ENCODE results near the gene LAMC3.
"Not testable (repeated sequence)": the region's sequence is repeated elsewhere in the genome, so short reads cannot be mapped to it uniquely, and the experiment has no call there.

LAMC3 gene

DNA sequence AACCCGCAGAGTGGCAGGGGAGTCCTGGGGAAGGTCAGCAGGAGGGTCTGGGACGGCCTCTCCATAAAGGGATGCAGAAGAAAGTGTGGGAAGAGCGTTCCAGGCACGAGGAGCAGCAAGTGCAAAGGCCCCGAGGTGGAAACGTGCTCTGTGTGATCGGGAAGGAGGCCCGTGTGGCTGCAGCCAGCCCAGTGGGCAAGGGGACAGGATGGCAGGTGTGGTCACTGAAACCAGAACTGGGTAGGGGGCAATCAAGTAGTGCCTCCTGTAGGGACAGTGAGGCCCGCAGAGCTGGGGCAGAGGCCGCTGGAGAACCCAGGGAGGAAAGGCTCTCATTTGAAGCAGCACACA lies 16.3 kb upstream of the LAMC3 start:
- no peak for DNase-seq

DNA sequence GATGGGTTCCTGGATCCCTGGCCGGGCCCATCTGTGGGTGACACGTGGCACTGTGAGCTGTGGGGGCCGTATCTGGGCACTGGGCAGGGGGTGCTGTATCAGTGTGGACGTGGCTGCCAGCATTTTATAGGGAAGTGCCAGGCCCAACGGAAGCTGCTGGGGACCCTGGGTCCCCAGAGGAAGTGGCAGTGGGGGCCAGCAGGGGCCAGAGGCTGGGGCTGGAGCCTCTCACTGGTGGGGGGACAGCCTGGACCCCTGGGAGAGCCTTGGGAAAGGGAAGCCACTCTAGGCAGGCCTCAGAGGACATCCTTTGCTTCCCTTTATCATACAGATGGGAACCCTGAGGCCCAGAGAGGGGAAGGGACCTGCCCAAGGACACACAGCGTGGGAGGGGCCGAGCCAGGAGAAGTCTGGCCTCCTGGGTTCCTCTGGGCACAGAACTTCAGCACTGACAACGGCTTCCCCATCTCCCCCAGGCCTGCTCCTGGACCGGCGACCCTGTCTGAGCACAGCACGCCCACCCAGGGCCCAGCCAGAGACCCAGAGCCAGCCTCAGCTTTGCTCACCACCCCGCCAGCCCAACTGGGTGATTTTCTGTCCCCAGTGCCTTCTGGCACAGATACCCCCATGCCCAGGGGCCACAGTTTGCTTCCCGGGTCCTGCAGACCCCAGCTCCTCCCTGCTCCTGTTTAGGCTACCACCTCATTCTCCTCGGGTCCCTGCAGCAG lies 15.5 kb upstream of the LAMC3 start:
- no peak for DNase-seq

DNA sequence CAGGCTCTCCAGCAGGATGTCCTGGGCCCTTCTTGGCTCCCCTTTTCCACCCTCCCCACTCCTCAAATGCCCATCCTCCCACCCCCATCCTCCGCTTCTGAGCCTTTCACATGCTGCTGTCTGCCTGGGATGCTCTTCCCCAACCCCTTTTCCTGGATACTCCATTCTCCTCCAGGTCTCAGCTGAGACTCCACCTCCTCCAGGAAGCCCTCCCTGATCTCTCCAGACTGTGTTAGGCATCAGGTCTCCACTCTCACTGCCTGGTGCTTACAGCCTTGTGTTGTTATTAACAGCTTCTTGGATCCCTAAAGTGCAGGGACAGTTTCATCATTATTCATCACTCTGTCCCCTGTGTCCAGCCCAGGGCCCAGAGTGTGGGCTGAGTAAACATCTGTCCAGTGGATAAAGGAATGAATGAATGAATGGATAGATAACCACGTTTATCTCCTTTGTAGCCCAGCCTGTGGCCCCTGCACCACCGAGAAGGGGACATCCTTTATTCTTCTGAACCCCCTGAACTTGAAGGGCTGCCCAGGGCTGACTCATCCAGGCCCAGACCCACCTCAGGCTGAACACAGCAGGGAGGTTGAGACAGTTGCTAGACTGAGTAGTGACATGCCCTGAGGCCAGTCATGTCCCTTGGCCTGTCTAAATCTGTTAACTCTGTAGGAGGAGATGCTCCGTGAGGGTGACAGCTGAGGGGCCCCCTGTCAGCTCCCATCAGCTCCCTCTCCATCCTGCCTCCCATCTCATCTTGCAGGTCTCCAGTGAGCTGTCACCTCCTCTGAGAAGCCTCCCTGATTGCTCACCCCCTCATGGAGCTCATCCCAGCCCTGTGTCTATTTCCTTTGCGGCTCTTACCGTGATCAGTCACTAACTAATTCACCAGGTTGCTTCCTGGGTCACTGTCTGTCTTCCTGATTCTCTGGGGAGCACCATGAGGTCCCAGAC lies 14.6 kb upstream of the LAMC3 start:
- no peak for DNase-seq

DNA sequence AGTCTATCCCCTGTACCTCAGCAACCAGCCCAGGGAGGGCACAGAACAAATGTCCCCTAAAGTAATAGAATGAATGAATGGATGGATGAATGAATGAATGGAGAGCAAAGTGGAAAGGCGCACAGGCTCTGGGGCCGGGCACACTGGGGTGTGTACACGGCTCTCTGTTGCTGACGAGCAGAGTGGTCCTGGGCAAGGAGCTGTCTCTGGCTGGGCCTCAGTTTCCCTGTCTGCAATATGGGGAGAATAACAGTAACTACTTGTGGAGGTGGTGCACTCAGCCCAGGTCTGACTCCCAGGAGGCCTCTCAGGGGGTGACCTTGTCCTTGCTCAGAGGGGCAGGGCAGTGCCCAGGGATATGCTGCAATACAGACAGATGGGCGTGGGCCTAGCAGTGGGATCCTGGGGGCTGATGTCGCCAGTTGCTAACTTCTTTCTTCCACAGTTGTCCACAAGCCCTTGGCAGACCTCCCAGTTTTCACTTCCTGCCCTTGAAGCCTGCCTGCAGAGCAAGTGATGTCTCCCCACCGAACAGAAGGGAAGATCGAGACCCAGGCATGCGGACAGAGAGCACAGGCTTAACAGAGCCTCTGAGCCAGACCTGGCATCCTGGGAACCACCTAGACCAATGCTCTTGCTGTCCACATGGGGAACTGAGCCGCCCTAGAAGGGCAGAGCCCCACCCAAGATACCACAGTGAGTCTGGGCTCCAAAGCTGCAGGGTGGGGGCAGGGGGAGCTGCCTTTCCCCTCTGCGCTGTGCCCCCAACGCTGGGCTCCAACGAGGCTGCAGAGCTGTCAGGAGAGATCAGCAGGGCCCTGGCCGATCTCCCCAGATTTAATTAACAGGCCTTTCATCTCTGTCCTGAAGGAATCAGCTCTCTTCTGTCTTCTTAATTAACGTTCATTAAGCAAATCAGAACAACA lies 13.6 kb upstream of the LAMC3 start:
- no peak for DNase-seq

DNA sequence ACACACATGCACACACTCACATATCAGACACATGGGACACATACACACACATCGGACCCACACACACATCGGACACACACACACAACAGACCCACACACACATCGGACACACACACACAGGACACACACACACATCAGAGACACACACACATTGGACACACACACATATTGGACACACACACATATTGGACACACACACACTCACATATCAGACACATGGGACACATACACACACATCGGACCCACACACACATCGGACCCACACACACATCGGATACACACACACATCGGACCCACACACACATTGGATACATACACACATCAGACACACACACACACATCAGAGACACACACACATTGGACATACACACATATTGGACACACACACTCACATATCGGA lies 12.8 kb upstream of the LAMC3 start:
- no peak for DNase-seq

DNA sequence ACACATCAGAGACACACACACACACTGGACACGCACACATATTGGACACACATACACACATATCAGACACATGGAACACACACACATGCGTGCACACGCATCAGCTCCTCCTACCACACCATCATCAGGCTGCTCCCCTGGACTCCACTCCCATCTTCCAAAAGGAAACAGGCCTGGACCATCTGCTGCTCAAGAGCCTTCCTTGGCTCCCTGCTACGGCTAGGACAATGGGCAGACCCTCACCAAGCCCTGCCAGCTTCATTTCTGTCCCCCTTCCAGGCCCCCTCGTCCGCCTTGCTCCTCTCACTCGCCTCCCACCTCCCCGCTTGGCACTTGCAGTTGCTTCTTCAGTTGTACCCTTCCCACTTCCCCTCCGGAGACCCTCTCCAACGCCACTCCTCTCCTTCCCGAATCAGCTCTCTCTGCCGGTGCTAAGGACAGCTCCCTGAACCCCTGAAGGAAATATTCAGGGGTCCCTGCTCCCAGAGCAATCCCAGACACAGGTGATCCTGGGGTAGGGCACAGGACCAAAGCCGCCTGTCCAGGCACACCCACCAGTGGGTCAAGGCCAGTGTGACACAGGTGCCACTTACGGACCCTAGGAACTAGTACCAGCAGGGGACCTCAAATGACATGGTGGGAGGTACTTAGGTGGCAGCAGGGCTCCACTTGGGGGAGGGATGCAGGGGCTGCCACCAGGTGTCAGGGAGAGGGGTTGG lies 12.1 kb upstream of the LAMC3 start:
- no peak for DNase-seq

DNA sequence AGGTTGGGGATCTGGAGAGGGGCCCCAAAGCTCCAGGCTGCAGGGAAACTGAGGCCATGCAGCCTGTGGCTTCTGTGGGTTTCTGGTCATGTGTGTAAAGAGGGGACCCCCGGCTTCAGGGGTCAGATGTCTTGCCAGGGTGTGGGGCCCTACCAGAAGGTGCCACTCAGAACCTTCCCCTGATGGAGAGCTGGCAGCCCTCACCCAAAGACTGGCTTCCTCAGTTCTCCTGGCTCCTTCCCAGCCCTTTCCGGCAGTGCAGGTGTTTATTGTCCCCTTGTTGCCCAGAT lies 11.6 kb upstream of the LAMC3 start:
- DNase-seq, result no peak

DNA sequence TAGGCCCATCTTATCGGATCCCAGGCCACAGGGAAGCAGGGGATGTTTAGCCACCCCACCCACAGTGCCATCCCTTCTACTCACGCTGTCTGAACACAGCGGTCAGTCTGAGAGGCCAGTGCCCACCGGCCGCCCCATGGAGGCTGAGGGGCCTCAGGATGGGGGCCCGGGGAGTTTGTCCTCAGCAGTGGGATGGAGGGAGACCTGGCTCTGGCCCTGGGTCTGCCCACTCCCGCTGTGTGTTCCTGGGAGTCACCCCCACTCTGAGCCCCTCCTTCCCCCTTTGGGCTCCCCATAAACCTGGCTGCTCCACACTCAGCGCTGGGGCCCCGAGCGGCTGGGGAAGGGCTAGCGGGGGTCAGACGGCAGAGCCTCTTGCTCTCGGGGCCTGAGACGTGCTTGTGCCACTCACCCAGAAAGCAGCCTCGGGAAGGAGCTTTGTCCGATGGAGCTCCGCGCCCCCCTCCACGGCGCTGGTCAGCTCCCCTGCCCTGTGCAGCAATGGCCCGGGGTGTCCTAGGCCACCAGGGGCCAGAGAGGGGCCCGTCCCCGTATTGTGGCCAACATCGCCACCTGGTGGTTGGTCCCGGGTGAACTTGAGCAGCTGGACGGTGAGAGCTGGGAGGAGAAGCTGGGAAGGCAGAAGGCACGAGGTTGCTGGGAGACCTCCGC lies 10.9 kb upstream of the LAMC3 start:
- DNase-seq, result peak; percentile 25

DNA sequence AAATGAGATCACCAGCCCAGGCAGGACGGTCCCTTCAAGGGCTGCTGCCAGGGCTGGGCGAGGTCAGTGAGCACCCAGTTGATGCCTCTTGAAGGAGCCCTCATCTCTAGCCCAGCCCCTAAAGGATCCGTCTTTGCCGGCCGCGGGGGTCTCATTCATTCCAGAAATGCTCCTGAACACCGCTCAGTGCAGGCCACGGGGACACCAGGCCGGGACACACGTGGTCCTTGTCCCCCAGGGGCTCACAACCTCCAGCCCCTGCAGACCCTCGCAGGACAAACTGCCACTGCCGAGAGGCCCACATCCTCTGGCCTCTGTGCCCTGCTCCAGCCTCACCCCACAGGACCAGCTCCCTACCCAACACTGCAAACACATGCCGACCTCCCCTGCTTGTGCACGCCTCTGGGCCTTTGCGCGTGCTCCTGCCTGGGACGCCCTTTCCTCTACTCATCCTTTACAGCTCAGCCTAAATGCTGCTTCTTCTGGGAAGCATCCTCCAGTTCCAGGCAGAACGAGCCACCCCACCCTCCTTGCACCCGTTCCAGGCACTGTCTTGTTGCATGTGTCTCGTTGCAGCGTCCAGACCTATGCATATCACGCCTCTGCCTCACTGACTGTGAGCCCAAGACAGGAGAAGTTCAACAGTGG lies 10.3 kb upstream of the LAMC3 start:
- DNase-seq, result no peak

DNA sequence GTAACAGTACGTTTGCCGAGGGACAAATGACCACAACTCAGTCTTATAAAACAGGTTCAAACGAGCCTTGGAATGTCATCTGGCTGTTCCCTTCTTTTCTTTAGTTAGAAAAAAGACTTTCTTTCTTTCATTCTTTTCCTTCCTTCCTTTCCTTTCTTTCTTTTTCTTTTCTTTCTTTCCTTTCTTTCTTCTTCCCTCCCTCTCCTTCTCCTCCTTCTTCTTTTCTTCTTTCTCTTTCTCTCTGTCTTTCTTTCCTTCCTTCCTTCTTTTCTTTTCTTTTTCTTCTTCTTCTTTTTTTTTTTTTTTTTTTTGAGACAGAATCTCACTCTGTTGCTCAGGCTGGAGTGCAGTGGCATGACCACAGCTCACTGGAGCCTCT lies 9.7 kb upstream of the LAMC3 start:
- no peak for DNase-seq

DNA sequence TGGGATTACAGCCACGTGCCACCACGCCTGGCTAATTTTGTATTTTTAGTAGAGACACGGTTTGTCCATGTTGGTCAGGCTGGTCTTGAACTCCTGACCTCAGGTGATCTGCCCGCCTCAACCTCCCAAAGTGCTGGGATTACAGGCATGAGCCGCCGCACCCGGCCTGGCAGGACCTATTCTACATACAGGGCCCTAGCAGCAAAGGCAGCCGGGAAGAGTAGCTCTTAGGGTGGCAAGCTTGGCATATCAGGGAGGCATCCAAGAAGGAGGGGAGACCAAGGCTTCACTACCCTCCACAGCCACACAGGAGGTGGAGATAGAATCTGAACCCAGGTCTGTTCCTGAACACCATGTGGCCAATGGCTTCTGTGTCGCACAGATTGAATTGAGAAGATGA lies 8.4 kb upstream of the LAMC3 start:
- not testable (repeated sequence) for DNase-seq

DNA sequence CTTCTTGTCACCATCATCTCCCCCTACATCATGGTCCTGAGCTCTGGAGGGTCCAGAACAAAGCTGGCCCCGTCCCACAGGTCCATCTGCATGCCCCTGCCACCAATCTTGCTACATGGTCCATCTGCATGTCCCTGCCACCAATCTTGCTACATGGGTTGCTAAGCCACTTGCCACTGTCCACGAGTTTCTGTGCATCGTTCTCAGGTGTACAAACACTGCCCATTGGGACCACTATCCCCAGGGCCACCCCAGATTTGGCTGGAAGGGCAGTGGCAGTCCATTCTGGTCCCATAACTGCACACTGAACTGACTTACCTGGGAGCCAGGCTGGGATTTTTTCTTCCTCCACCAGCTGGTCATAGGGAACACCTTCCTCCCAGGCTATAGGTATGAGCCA lies 8.0 kb upstream of the LAMC3 start:
- DNase-seq, result no peak

DNA sequence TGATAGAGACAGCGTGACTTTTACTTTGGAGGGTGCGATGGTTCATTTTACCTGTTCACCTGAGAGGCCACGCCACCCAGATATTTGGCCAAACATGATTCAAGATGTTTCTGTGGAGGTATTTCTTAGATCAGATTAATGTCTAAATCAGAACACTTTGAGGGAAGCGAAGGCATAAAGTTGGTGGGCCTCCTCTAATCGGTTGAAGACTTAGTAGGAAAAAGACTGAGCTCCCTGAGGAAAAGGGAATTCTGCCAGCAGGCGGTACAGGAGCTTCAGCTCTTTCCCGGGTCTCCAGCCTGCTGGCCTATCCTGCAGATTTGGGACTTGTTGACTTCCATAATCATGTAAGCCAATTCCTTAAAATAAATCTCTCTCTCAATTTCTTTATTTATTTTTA lies 7.0 kb upstream of the LAMC3 start:
- DNase-seq, result no peak

DNA sequence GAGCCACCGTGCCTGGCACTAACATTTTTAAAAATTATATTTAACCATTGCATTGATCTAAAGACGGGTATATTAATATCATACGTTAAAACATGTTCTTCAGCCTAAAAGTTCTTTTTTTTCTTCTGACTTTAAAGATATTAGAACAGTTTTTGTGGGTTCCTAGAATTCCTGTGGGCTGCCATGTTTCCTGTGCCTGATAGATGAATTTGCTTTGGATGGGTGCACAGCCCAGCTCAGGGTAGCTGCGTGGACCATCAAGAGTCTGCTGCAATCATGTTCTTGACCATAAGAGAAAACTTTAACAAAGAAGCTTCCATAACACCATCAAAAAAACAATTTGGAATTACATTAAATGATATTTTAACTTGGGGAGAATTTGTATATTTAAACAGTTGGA lies 2.4 kb upstream of the LAMC3 start:
- no peak for DNase-seq

DNA sequence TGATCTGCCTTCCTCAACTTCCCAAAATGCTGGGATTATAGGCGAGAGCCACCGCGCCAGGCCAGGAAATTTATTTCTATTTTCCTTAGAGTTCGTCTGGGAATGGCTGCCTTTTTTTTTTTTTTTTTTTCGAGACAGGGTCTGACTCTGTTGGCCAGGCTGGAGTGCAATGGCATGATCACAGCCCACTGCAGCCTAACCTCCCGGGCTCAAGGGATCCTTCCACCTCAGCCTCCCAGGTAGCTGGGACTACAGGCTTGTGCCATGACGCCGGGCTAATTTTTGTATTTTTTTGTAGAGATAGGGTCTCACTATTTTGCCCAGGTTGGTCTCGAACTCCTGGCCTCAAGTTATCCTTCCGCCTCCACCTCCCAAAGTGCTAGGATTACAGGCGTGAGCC lies 888 bp upstream of the LAMC3 start:
- no peak for DNase-seq

DNA sequence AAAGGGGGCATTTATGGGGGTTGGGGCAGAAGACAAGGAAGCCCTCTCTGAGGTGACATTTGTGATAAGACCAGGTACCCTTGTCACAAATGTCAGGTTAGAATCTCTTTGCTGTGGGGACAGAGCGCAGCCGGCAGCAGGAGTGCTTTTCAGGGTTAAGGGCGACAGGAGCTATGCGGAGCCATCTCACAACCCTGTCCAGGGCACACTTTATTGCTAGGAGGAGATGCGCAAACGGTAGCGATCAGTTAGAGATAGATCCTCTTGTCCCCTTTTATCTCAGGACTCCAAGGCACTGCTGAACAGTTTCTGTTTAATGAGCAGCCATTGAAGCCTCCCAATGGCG lies 438 bp upstream of the LAMC3 start:
- DNase-seq, result no peak

DNA sequence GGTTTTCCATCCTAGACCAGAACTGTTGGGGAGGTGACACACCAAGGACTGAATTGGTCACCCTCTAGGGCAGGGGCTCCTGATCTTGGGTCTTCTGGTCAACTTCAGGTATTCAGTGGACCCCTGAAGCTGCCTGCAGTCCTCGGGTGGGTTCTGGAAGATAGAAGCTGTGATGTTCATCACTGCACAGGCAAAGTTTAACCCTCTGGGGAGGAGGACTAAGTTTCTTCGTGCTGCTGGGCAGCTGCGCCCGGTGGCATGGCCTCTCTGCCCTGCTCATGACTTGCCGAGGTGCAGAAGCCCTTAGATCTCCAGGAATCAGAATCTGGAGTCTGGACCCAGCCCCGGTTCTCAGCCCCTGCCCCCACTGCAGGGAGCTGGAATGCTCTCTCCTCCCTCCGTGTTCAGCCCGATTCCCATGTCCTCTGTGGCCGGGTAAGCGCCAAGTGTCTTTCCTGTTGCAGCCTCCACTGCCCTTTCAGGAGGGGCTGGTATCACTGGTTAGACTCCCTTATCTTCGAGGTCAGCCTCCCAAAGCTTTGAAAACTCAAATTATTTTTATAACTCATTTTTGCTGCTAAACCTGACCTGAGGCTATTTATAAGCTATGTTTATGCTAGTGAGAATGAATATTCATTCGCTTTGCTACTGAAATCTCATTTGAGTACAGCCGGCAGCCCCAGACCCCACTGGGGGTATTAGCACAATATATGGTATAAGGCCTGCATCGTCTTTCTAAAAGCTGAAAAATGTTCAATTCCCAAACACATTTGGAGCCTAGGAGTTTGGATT lies 1.7 kb downstream of the LAMC3 start:
- DNase-seq, result no peak

DNA sequence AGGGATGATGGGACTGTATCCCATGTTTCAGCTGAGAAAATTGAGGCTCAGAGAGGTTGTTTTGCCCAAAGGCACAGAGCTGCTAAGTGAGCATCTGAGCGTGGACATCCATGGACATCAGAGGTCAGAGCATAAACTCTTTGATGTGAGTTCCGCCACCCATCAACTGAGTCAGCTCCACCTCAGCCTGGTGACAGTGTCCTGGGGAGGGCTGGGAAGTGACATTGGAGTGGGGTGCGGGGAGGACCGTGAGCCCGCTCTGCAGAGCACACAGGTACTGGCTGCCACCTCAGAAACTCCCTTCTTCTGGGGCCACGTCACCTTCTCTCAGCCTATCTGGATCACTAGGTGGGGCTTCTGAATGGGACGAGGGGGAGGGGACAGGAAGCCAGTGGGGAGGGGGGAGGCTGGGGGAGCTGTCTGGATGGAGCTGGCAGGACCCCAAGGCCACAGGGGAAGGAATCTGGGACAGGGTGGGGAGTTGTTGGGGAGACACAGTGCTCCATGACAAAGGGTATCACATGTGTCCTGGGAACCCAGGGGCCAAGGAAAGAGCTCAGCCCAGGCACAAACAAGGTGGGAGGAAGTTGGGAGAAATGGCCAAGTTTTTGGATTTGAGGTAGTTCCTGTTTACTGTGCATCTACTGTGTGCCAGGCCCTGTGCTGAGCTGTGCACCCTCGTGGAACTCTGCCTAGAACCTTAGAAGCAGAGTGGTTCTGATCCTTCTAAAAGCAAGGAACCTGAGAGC lies 2.5 kb downstream of the LAMC3 start:
- no peak for DNase-seq

DNA sequence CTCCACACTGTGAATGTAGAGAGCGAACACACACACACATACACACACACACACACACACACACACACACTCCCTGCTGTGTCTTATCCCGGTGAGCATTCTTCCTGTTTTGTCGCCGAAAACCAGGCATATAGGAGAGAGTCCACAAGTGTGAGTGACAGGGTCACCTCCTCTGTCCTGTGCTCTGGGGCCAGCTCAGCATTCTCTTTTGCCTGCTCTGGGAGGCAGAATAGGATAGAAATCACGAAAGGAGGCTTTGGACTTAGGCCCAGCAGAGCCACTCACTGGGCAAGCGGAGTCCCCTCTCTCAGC lies 3.0 kb downstream of the LAMC3 start:
- no peak for DNase-seq

DNA sequence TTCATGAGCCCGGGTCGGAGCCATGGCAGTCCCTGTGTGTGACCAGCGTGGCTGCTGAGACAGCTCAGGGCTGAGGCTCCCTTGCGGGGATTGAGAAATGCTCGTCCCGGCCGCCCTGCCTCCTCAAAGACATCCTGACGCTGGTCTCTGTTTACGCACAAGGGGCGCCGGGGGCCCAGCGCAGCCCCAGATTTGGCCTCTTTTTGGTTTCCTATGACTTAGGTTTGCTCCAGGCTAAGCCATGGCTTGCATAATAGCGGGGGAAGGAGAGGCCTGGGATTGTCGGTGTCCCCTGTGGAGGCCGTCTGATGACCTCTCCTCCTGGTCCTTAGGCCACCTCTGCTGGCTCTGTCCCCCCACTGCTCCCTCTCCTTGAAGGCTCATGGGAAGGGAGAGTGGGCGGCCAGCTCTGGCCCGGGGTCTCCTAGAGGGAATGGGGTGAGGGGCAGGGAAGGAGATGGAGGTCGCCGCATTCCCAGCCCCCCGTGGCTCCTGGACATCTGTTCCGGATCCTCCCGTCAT lies 3.5 kb downstream of the LAMC3 start:
- no peak for DNase-seq

Measured in NCI-H1436 (cell line).